GM23248 (cell line): Measurements from ENCODE around the gene RABL3.
"Not testable (repeated sequence)": the region's sequence is repeated elsewhere in the genome, so short reads cannot be mapped to it uniquely, and the experiment has no call there.

Experiments
- EZH2 ChIP-seq: fragments of 200-600 bp; sonication (generic); IDR thresholded peaks from 2 replicates; pipeline ENCODE4 v1.6.1; 2018; ENCODE audit warnings: antibody characterized with exemption, mild to moderate bottlenecking; ENCODE audit not compliant: insufficient read depth, poor library complexity, severe bottlenecking
- EZH2phosphoT487 ChIP-seq: fragments of 200-600 bp; sonication (generic); IDR thresholded peaks from 2 replicates; pipeline ENCODE4 v1.6.1; 2018; ENCODE audit warnings: antibody characterized with exemption, moderate library complexity, mild to moderate bottlenecking, low read depth; ENCODE audit not compliant: insufficient read depth

DNA sequence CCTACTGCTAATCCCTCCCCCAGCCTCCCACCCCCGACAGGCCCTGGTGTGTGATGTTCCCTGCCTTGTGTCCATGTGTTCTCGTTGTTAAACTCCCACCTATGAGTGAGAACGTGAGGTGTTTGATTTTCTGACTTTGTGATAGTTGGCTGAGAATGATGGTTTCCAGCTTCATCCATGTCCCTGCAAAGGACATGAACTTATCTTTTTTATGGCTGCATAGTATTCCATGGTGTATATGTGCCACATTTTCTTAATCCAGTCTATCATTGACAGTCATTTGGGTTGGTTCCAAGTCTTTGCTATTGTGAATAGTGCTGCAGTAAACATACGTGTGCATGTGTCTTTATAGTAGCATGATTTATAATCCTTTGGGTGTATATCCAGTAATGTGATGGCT lies 16.2 kb upstream of the RABL3 start:
- not testable (repeated sequence) for TF ChIP-seq EZH2phosphoT487, EZH2
